Fibroblast of gingiva (primary cell): ENCODE results near the gene PTX3.

Source experiments
- DNase-seq: peaks from one replicate; pipeline ENCODE4 v3.0.0-alpha.2; 2011; ENCODE audit warnings: low read depth

The PTX3 gene

DNA sequence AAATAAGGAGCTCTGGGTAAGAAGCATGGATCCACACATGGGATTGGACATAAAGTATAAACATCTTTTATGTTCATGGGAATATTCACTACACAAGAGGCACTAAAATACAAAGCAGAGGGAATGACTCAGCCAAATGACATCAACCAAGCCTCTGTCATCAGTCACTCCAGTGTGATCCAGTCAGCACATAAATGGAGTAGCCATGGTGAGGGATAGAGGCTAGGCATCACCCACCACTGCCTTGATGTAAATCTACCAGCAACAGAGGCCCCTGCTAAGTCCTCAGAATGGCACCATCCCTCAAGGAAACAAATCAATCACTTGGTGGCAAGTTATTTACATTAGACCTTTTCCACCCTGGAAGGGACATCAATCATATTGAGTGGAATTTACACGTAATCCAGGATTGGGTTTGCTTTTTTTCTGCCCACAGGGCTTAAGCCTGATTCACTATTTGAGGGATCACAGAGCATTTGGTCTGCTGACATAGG lies 39.3 kb downstream of the PTX3 start:
- no peak for DNase-seq

DNA sequence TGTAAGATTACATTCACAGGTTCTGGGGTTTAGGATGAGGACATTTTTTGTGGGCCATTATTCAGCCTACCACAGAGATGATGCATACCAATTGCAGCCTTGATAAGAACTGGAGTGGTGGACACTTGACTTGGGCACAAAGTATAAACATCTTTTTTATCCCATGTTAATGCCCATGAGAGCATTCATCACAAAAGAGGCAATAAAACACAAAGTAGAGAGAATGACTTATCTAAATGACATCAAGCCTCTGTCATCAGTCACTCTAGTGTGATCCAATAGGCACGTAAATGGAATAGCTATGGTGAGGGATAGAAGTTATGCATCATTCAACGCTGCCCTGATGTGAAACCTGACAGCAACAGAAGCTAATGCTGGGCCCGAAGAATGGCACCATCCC lies 40.8 kb downstream of the PTX3 start:
- DNase-seq: no peak

DNA sequence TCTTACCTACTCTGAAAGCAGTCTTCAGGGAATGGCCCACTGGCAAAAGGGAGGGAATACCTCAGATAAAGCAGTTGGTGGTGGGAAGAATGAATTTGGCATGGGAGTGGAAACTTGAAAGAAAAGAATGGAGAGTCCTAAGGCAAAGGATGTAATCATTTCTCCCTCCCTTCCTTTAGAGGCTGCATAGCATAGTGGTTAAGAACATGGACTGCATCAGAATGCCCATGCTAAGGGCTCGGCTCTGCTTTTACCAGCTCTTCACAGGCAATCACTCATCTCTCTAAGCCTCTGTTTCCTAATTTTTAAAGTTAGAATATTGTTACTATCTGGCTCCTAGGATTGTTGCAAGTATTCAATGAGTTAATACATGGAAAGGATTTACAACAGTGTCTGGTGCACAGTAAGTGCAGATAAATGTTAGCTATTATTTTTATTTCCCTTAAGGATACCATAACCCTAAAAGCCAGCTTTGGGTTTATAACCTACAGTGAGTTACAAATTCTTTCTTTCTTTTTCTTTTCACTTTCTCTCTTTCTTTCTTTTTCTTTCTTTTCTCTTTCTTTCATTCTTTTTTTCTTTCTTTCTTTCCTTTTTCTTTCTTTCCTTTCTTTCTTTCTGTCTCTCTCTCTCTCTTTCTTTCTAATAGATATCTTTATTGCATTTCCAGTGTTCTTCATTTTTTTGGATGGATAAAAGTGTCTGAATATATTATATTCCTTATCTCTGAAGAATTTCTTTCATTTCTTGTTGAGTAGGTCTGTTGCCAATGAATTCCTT lies 43.0 kb downstream of the PTX3 start:
- DNase-seq: no peak

DNA sequence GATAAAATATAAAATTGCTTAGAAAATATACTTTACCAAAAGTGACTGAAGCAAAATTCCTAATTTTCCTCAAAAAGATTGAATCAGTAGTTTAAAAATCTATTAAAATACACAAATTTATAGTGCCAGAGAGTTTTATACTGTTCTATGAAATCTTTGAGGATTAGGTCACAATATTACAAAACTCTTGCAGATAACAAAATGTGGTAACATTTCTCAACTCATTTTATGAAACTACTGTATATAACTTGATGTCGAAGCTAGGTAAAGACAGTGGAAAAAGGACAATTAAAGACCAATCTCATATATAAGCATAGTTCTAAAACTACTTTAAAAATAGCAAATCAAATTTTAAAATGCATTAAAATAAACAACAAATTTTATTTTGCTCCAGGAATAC lies 50.7 kb downstream of the PTX3 start:
- no peak for DNase-seq

DNA sequence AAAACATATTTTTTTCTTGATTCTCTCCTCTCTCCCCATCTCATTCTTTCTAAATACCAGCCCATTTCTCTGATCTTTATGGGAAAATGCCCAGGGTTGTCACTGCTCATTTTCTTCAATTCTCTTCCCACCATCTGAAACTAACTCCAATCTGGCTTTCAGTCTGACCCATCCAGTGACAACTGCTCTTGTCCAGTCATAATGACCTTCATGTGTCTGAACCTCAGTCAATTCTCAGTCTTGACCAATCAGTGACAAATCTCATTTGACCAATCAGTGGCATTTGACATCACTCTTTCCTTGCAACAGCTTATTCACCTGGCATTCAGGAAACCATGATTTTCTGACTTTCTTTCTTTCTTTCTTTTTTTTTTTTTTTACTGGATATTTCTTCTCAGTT lies 51.5 kb downstream of the PTX3 start:
- DNase-seq: no peak

DNA sequence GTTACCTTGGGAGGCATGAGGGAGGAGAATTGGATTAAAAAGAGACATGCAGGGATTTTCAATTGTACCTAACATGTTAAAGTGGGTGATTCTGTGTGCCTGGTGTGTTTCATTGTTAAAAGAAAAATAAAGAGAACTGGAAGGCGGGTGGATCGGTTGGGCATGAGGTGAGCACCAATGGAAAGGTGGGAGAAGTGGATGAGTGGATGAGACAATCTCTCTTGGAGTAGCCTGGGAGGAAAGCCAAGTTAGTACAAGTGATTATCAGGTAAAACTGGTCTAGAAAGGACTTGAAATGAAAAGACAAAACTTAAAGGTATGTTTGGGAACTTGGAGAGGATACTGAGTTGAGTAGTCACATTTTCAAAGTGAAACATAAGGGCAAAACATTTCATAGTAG lies 54.5 kb downstream of the PTX3 start:
- DNase-seq: no peak
